Hepatocyte (in vitro differentiated cells): ENCODE measurements around the gene ANKRD33.

ENCODE experiments used
- CTCF ChIP-seq: fragments of 200-600 bp; sonication (generic); IDR thresholded peaks from 2 replicates; pipeline ENCODE4 v1.5.1; 2016; ENCODE audit warnings: antibody characterized with exemption, mild to moderate bottlenecking; ENCODE audit not compliant: poor library complexity
- EZH2 ChIP-seq: fragments of 200-600 bp; sonication (generic); IDR thresholded peaks from 2 replicates; pipeline ENCODE4 v1.6.1; 2016; ENCODE audit warnings: antibody characterized with exemption, mild to moderate bottlenecking, borderline replicate concordance

DNA sequence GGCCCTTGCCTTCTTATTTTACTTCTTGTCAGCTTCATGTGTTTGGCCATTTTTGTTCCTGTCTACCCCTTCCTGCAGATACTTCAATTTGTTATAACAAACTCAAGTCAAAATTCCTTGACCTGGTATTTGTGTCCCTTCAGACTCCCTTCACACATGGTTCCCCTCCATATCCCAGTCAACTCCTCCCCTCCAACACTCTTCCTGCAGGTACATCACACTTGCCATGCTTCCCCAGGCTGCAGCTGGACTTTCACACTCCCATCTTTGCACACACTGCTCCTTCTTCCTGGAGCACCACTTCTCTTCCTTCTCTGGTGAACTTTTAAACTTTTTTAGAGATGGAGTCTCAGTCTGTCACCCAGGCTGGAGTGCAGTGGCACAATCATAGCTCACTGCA lies 20.5 kb upstream of the ANKRD33 start:
- TF ChIP-seq CTCF (no peak), EZH2 (no peak)
